Measurements from ENCODE around the gene RFX5.

Gene RFX5

DNA sequence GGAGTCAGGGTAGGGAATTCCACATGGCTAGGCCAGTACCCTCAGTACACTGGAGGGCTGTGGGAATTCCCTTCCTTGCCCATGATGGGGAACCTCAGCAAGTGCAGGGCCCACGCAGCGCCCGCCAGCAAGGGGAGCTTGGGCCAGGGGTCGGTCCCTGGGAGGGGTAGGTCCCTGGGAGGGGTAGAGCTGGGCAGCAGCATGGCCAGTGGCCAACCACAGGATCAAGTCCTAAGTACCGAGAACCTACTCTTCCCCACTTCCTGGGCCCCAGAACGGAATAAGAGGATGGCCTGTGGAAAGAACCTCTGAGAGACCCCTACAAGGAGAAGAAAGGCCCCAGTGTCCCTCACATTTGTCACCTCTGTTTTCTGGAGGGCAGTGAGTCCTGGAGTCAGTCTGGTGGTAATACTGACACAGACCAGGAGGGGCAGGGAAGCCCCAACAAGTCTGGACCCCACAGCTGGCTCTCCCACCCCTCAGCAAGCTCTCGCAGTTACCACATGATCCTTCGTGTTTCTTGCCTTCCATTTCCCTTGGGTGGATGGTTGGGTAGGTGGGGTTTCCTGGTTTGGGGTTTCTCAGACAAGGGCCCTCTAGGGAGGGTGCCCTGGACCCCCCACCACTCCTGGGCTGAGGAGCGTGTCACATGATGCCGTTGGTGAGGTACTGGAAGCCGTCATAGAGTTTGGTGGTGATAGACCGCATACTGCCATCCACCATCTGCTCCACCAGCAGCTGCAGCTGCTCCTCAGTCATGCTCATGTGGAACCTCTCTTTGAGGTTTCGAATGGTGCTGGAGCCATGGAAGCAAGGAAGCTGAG lies 54.6 kb downstream of the RFX5 start:
- Histone ChIP-seq H3K27ac (ENCODE audit: low read depth, low read length) (no peak overlapping the region), H3K9me2 (replicated peaks; ENCODE audit: control insufficient read depth, low read length) (no peaks in the 10 kb centered on the region), H3K36me3 (ENCODE audit: control insufficient read depth, low read length) (peaks cover 75% of the 10 kb centered on the region), H3K9me3 (ENCODE audit: control insufficient read depth, insufficient read depth, low read length) (no peaks in the 10 kb centered on the region), H3K4me2 (ENCODE audit: low read length) (no peak overlapping the region), H4K20me1 (ENCODE audit: control insufficient read depth, insufficient read depth, low read depth, low read length) (no peaks in the 10 kb centered on the region), H3K4me1 (ENCODE audit: control insufficient read depth, low read length) (no peaks in the 10 kb centered on the region), H3K79me2 (ENCODE audit: control insufficient read depth, low read length) (peaks cover 9% of the 10 kb centered on the region), H3F3A (ENCODE audit: control insufficient read depth, insufficient read depth) (no peaks in the 10 kb centered on the region), H3K4me3 (ENCODE audit: low read length) (no peak overlapping the region), H3K27me3 (ENCODE audit: control insufficient read depth, low read length) (no peaks in the 10 kb centered on the region)
- TF ChIP-seq EZH2phosphoT487 (IDR thresholded peaks at IDR 0.05; ENCODE audit: borderline replicate concordance, low read length) = no peak
- TF ChIP-seq, protein P1, sequence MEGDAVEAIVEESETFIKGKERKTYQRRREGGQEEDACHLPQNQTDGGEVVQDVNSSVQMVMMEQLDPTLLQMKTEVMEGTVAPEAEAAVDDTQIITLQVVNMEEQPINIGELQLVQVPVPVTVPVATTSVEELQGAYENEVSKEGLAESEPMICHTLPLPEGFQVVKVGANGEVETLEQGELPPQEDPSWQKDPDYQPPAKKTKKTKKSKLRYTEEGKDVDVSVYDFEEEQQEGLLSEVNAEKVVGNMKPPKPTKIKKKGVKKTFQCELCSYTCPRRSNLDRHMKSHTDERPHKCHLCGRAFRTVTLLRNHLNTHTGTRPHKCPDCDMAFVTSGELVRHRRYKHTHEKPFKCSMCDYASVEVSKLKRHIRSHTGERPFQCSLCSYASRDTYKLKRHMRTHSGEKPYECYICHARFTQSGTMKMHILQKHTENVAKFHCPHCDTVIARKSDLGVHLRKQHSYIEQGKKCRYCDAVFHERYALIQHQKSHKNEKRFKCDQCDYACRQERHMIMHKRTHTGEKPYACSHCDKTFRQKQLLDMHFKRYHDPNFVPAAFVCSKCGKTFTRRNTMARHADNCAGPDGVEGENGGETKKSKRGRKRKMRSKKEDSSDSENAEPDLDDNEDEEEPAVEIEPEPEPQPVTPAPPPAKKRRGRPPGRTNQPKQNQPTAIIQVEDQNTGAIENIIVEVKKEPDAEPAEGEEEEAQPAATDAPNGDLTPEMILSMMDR (IDR thresholded peaks at IDR 0.05; ENCODE audit: low read depth, low read length, poor library complexity, severe bottlenecking) = peak; percentile 22

DNA sequence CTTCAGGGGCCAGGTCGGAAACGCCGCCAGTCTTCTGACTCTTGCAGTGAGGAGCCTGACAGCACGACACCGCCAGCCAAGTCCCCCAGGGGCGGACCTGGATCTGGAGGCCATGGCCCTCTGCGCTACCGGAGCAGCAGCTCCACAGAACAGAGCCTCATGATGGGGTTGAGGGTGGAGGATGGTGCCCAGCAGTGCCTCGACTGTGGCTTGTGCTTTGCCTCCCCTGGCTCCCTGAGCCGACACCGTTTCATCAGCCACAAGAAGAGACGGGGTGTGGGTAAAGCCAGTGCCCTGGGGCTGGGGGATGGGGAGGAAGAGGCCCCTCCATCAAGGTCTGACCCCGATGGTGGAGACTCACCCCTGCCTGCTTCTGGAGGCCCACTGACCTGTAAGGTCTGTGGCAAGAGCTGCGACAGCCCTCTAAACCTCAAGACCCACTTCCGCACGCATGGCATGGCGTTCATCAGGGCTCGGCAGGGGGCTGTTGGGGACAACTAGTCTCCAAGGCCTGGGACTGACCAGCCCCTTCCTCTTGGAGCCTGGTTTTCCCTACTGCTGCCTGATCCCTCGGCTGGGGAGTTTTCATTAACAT lies 56.2 kb downstream of the RFX5 start:
- Histone ChIP-seq H3K9me2 (replicated peaks; ENCODE audit: control insufficient read depth, low read length) (no peaks in the 10 kb centered on the region), H3F3A (ENCODE audit: control insufficient read depth, insufficient read depth) (no peaks in the 10 kb centered on the region), H3K9me3 (ENCODE audit: control insufficient read depth, insufficient read depth, low read length) (no peaks in the 10 kb centered on the region), H3K27ac (ENCODE audit: low read depth, low read length) (no peak overlapping the region), H3K27me3 (ENCODE audit: control insufficient read depth, low read length) (no peaks in the 10 kb centered on the region), H3K4me2 (ENCODE audit: low read length) (no peak overlapping the region), H4K20me1 (ENCODE audit: control insufficient read depth, insufficient read depth, low read depth, low read length) (no peaks in the 10 kb centered on the region), H3K36me3 (ENCODE audit: control insufficient read depth, low read length) (peaks cover 84% of the 10 kb centered on the region), H3K4me1 (ENCODE audit: control insufficient read depth, low read length) (no peaks in the 10 kb centered on the region), H3K4me3 (ENCODE audit: low read length) (no peak overlapping the region), H3K79me2 (ENCODE audit: control insufficient read depth, low read length) (peaks cover 20% of the 10 kb centered on the region)
- no peak for TF ChIP-seq EZH2phosphoT487 (IDR thresholded peaks at IDR 0.05; ENCODE audit: borderline replicate concordance, low read length)
- TF ChIP-seq, protein P1 (IDR thresholded peaks at IDR 0.05; ENCODE audit: low read depth, low read length, poor library complexity, severe bottlenecking) = no peak
